ENCODE data around the gene CSK.

Gene CSK

DNA sequence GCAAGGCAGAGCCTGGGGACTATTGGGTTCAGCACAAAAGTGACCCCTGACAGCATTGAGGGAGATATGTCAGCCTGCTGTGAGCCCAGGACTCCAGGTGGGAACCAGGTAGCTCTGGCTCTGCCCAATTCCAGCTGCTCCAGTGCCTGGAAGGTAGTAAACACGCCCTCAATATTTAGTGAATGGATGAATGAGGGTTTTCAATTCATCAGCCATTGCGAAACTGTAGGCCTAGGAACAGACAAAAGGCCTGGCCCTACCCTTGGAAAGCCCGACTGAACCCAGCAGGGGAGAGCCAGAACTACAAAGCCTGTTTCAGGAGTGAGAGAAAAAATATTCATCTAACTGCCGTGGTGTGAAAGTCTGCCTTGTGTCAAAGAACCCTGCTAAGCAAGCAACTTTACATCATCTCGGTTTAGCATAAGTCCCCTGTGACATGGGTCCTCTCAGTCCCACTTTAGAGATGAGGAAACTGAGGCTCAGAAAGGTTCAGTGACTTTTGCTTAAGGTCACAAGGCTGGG, 8.1 kb upstream of the CSK start:
- Histone ChIP-seq H3K36me3 (ENCODE audit: insufficient read depth, low read length) (no peaks in the 10 kb centered on the region), H3K4me3 (ENCODE audit: low read length) (no peak overlapping the region), H3K9me3 (replicated peaks; ENCODE audit: low read length) (no peaks in the 10 kb centered on the region), H3K27me3 (ENCODE audit: control insufficient read depth, insufficient read depth, low read length) (peaks cover 15% of the 10 kb centered on the region), H3K4me1 (ENCODE audit: control insufficient read depth, insufficient read depth, low read length) (no peaks in the 10 kb centered on the region), H3K9ac (ENCODE audit: low read depth, low read length) (no peak overlapping the region), H3K4me2 (ENCODE audit: low read length) (no peak overlapping the region)

DNA sequence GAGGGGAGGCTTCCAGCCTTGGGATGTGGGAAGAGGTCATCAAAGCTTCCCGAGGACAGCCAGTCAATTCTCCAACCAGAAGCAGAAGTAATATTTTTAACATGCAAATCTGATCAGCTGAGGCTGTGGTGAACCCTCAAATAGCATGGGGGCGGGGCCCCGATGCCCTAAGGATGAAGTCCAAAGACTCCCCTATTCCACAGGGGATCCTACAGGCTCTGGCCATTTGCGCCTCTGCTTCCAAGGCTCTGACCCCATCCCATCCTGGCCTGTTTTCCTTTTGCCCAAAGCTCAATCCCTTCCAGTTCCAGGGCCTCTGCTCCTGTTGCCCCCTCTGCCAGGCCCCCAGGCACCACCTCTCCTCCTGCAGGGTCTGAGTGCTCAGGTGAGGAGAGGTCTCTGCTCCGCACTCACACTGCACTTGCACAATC, 6.7 kb upstream of the CSK start:
- no peaks in the 10 kb centered on the region for H3K4me1 ChIP-seq (ENCODE audit: control insufficient read depth, insufficient read depth, low read length)
- H3K27me3 ChIP-seq (ENCODE audit: control insufficient read depth, insufficient read depth, low read length), result peaks cover 8% of the 10 kb centered on the region
- H3K36me3 ChIP-seq (ENCODE audit: insufficient read depth, low read length), result no peaks in the 10 kb centered on the region
- H3K9me3 ChIP-seq (replicated peaks; ENCODE audit: low read length), result no peaks in the 10 kb centered on the region
- H3K4me2 ChIP-seq (ENCODE audit: low read length), result no peak overlapping the region
- H3K4me3 ChIP-seq (ENCODE audit: low read length), result no peak overlapping the region
- no peak overlapping the region for H3K9ac ChIP-seq (ENCODE audit: low read depth, low read length)

DNA sequence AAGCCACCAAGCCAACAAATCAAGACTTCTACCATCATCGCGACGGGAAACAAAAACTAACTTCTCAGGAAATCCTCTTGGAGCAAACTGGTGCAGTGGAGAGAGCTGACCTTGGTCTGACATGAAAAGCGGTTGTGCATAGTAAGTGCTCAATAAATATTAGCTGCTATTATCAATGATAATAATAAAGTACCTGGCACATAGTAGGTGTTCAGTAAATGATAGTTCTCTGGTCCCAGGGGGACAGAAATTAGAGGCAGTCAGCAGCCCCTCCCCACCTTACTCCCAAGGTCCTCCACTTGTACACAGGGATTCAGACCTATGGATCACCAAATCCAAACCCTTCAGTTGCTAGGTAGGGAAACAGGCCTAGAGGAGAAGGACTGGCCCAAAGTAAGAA, 6.0 kb upstream of the CSK start:
- Histone ChIP-seq H3K4me3 (ENCODE audit: low read length) (no peak overlapping the region), H3K27me3 (ENCODE audit: control insufficient read depth, insufficient read depth, low read length) (peaks cover under 1% of the 10 kb centered on the region), H3K9me3 (replicated peaks; ENCODE audit: low read length) (no peaks in the 10 kb centered on the region), H3K4me1 (ENCODE audit: control insufficient read depth, insufficient read depth, low read length) (no peaks in the 10 kb centered on the region), H3K4me2 (ENCODE audit: low read length) (no peak overlapping the region), H3K9ac (ENCODE audit: low read depth, low read length) (no peak overlapping the region), H3K36me3 (ENCODE audit: insufficient read depth, low read length) (no peaks in the 10 kb centered on the region)

DNA sequence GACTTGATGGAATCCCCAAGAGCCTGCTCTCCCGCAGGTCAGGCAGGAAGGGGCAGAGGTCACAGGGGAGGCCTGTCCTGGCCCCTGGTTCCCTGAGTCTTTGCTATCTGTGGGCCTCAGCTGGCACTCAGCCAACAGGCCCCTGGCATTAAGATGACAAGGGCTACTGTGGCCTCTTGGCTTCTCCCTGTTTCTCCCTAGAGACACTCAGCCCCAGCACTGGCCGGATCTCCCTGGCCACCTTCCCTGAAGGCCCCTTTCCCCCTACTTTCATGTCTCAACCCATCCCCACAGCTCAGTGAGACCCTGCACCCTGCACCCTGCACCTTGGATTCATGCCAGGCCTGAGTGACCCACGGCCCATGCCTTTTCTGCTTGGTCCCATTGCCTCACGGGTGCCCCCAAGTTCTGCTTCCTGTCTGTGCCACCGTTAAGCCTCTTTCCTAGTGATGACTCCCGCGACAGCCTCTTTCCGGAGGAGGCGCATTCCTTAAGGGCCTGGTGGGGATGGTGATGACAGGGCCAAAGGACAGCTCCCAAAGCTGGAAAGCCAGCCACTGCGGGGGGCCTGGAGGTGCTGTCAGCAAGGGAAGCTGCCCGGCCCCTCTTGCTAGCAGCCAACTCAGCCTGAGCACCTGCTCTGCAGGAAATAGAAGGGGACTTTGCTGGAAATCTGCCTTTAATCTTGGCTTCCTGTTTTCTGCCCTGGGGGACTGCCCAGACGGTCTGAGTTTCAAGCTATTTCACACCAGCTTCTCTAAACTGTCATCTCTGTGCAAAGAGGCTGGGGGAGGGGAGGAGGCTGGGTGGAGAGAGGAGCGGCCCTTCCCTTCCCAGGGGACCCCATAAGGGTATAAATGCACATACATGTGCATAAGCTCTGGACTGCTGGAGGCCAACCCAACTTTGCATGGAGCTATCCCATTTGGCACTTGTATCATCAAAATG, 4.8 kb upstream of the CSK start:
- no peaks in the 10 kb centered on the region for H3K27me3 ChIP-seq (ENCODE audit: control insufficient read depth, insufficient read depth, low read length)
- no peak overlapping the region for H3K4me2 ChIP-seq (ENCODE audit: low read length)
- H3K36me3 ChIP-seq (ENCODE audit: insufficient read depth, low read length), result no peaks in the 10 kb centered on the region
- H3K4me3 ChIP-seq (ENCODE audit: low read length), result no peak overlapping the region
- H3K4me1 ChIP-seq (ENCODE audit: control insufficient read depth, insufficient read depth, low read length), result peaks cover 7% of the 10 kb centered on the region
- H3K9me3 ChIP-seq (replicated peaks; ENCODE audit: low read length), result no peaks in the 10 kb centered on the region
- H3K9ac ChIP-seq (ENCODE audit: low read depth, low read length), result no peak overlapping the region

DNA sequence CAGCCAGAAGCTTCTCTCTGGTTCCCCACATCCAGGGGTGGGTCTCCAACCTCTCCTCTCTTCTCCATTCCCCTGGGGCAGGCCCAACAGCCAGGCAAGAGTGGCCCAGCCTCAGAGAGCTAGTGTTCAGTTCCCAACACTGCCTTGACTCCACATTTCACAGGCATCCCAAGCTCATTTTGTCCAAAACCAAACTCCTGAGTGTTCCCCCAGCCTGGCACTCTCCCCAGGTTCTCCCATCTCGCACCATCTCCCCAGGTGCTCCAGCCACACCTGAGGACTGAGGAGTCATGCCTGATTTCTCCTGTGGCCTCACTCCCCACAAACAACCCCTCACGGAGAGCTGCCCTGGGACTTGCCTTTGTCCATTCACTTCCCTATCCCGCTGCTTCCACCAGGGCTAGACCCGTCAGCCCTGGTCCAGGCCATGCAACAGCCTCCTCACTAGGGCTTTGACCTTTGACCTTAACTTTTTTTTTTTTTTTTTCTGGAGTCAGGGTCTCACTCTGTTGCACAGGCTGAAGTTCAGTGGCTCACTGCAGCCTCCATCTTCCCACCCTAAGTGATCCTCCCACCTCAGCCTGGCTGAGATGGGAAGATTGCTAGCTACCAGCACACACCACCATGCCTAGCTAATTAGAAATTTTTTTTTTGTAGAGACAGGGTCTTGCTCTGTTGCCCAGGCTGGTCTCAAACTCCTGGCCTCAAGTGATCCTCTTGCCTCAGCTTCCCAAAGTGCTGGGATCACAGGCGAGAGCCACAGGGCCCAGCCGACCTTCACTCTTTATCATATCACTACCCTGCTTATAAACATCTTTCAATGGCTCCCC, 3.9 kb upstream of the CSK start:
- H3K36me3 ChIP-seq (ENCODE audit: insufficient read depth, low read length), result no peaks in the 10 kb centered on the region
- H3K4me3 ChIP-seq (ENCODE audit: low read length), result no peak overlapping the region
- H3K9ac ChIP-seq (ENCODE audit: low read depth, low read length), result no peak overlapping the region
- peaks cover 8% of the 10 kb centered on the region for H3K4me1 ChIP-seq (ENCODE audit: control insufficient read depth, insufficient read depth, low read length)
- H3K4me2 ChIP-seq (ENCODE audit: low read length), result no peak overlapping the region
- H3K9me3 ChIP-seq (replicated peaks; ENCODE audit: low read length), result no peaks in the 10 kb centered on the region
- H3K27me3 ChIP-seq (ENCODE audit: control insufficient read depth, insufficient read depth, low read length), result no peaks in the 10 kb centered on the region

DNA sequence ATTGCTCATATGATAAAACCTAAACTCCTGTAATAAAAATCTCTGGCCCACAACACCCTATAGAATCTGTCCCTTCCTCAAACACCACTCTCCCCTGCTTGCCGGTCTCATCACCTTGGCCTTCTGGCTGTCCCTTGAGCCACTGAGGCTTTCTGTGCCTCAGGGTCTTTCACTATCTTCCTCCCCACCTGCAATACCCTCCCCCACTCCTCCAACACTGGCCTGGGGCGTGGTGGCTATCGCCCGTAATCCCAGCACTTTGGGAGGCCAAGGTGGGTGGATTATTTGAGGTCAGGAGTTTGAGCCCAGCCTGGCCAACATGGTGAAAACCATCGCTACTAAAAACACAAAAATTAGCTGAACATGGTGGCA, 3.3 kb upstream of the CSK start:
- Histone ChIP-seq H3K9me3 (replicated peaks; ENCODE audit: low read length) (no peaks in the 10 kb centered on the region), H3K27me3 (ENCODE audit: control insufficient read depth, insufficient read depth, low read length) (no peaks in the 10 kb centered on the region)

DNA sequence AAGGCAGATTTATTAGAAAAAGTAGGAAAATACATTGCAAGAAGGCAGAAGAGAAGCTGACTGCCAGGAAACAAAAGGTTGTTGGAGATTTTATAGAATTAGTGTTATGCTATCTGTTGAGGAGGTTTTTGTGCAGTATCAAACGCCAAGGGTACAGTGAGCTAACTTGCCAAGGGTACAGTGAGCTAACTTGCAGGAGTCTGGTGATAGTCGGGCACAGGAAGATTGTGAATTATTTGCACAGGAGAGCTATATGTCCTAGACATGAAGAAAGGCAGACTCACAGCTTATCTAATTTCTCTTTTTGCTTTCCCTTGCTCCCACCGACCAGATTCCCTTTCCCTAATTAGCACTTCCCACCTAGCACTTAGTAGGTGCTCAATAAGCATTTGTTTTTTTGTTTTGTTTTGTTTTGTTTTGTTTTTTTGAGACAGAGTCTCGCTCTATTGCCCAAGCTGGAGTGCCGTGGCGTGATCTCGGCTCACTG, 2.7 kb upstream of the CSK start:
- Histone ChIP-seq H3K4me3 (ENCODE audit: low read length) (no peak overlapping the region), H3K9me3 (replicated peaks; ENCODE audit: low read length) (no peaks in the 10 kb centered on the region), H3K9ac (ENCODE audit: low read depth, low read length) (no peak overlapping the region), H3K36me3 (ENCODE audit: insufficient read depth, low read length) (no peaks in the 10 kb centered on the region), H3K4me2 (ENCODE audit: low read length) (no peak overlapping the region), H3K27me3 (ENCODE audit: control insufficient read depth, insufficient read depth, low read length) (no peaks in the 10 kb centered on the region), H3K4me1 (ENCODE audit: control insufficient read depth, insufficient read depth, low read length) (peaks cover 19% of the 10 kb centered on the region)

More for the DNA sequence above, 3.3 kb upstream of the CSK start:
- Histone ChIP-seq H3K9ac (ENCODE audit: low read depth, low read length) (no peak overlapping the region), H3K4me2 (ENCODE audit: low read length) (no peak overlapping the region), H3K36me3 (ENCODE audit: insufficient read depth, low read length) (no peaks in the 10 kb centered on the region), H3K4me3 (ENCODE audit: low read length) (no peak overlapping the region), H3K4me1 (ENCODE audit: control insufficient read depth, insufficient read depth, low read length) (peaks cover 14% of the 10 kb centered on the region)

DNA sequence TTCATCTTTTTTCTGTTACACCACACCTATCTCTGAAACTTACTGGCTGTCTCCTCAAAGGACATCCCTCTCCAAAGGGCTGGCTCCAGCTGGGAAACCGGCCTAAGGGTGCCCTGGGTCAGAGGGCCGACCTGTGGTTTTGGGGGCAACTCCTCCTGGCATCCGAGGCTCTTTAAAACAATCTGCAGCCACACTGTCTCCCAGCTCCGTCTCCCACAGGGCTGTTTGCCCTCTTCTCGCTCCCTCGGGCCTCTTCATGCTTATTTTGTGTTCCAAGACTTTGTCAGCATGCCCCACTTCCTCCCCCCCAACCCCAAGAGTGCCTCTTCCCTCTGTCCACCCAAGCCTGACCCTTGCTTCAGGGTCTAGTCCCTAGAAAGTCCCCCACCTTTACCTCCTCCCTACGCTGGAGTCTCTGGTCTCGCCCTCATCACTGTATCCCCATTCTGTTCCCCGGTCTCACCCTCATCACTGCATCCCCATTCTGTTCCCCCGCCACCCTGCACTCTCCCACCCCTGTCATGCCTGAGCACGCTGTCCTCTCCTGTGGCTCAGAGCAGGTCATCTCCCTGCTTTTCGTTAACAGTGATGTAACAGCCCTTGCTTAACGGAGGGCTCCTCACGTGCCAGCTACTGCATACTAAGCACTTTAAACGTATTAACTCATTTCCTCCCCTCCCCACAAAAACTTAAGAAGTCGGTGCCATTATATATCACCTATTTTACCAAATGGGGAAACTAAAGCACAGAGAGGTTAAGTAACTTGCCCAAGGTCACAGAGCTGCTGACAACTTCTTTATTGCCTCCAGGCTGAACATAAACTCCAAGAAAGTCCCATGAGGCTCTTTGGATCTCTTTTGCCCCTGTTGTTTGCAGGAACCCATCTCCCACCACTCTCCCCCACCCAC, 1.1 kb upstream of the CSK start:
- Histone ChIP-seq H3K4me2 (ENCODE audit: low read length) (peak overlapping the region; percentile 88), H3K9ac (ENCODE audit: low read depth, low read length) (peak overlapping the region; percentile 66)

DNA sequence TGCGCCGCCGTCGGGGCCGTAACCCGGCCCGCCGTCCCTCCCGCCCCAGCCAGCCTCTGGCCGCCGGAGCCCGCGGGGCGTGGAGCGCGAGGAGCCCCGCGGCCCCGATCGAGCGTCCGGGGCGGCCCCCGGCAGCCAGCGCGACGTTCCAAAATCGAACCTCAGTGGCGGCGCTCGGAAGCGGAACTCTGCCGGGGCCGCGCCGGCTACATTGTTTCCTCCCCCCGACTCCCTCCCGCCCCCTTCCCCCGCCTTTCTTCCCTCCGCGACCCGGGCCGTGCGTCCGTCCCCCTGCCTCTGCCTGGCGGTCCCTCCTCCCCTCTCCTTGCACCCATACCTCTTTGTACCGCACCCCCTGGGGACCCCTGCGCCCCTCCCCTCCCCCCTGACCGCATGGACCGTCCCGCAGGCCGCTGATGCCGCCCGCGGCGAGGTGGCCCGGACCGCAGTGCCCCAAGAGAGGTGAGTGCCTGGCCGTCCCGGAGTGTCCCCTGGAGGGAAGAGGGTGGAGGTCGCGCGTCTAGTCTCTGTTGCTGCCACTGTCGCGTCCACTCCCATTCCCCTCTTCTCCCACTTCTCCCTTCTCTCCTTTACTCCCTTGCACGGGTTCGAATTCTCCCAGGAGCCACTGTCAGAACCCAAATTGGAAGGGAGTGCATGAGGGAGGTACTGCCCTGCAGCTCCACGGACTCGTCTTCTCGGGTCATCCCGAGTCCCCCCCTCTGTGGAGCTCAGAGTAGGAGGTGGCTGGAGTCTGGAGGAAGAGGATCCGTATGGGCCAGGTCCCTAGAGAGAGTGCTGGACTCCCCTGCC, 585 bp downstream of the CSK start:
- H3K4me1 ChIP-seq (ENCODE audit: control insufficient read depth, insufficient read depth, low read length), result peaks cover 30% of the 10 kb centered on the region
- H3K9me3 ChIP-seq (replicated peaks; ENCODE audit: low read length), result no peaks in the 10 kb centered on the region
- no peaks in the 10 kb centered on the region for H3K27me3 ChIP-seq (ENCODE audit: control insufficient read depth, insufficient read depth, low read length)
- H3K4me3 ChIP-seq (ENCODE audit: low read length), result peak overlapping the region; percentile 75
- peaks cover 5% of the 10 kb centered on the region for H3K36me3 ChIP-seq (ENCODE audit: insufficient read depth, low read length)
- H3K4me2 ChIP-seq (ENCODE audit: low read length), result peak overlapping the region; percentile 88
- H3K9ac ChIP-seq (ENCODE audit: low read depth, low read length), result peak overlapping the region; percentile 92

More for the DNA sequence above, 1.1 kb upstream of the CSK start:
- Histone ChIP-seq H3K27me3 (ENCODE audit: control insufficient read depth, insufficient read depth, low read length) (no peaks in the 10 kb centered on the region), H3K9me3 (replicated peaks; ENCODE audit: low read length) (no peaks in the 10 kb centered on the region), H3K36me3 (ENCODE audit: insufficient read depth, low read length) (peaks cover 5% of the 10 kb centered on the region), H3K4me1 (ENCODE audit: control insufficient read depth, insufficient read depth, low read length) (peaks cover 27% of the 10 kb centered on the region), H3K4me3 (ENCODE audit: low read length) (peak overlapping the region; percentile 75)

DNA sequence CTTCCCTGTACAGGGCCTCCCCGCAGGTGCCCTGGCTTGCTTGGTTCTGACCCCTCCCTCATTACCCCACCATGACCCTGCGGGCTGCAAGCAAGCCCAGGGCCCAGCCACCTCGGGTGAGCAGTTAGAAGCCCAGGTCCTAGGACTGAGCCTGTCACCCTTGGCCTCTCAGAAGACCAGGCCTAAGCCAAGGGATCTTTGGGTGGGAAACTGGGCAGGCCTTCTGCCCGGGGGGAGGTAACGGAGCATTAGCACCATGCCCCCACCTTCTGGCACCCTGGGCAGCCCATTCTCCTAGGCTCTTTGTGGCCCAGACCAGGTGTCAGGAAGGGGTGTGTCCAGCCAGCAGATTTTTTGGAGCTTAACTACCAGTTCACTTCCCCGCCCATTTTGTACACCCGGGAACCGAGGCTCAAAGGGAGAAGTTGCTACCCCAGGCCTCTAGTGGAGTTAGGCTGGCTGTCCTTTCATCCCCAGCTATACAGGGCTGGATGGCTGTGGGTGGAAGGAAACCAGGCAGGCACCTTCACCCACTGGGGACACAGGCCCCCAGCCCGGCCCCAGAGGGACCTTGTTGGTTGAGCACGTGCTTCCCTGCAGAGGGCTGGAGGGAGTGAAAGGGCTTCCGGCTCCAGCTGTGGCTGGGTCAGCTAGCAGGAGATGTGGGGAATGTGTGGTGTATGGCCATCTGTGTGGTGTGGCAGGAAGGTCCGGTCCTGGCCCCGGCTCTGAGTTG, 1.4 kb downstream of the CSK start:
- peaks cover 35% of the 10 kb centered on the region for H3K4me1 ChIP-seq (ENCODE audit: control insufficient read depth, insufficient read depth, low read length)
- H3K27me3 ChIP-seq (ENCODE audit: control insufficient read depth, insufficient read depth, low read length), result no peaks in the 10 kb centered on the region

More for the DNA sequence above, 1.4 kb downstream of the CSK start:
- Histone ChIP-seq H3K4me2 (ENCODE audit: low read length) (peak overlapping the region; percentile 88), H3K36me3 (ENCODE audit: insufficient read depth, low read length) (peaks cover 5% of the 10 kb centered on the region), H3K9ac (ENCODE audit: low read depth, low read length) (peak overlapping the region; percentile 92), H3K4me3 (ENCODE audit: low read length) (peak overlapping the region; percentile 75), H3K9me3 (replicated peaks; ENCODE audit: low read length) (no peaks in the 10 kb centered on the region)

Data from skeletal muscle satellite cell (primary cell).